ENCODE measurements around the gene BSN.

- TF ChIP-seq CTCF (IDR thresholded peaks at IDR 0.05; ENCODE audit: borderline replicate concordance, extremely low read depth, low read length, poor library complexity, severe bottlenecking) = no peak
- no peak for TF ChIP-seq EZH2 (IDR thresholded peaks at IDR 0.05; ENCODE audit: borderline replicate concordance, low read depth, low read length, severe bottlenecking)
Measured at GRCh38 chr3:49602877-49603411, 48.7 kb downstream of the BSN start.

Data from DND-41 (cell line).